ENCODE data around the gene PFN1. TPM values are rescaled to one million over a fixed set of nuclear protein-coding genes. Genes with fewer than 3 reads are reported as not detected.
A peak's percentile ranks its signal among the peaks of the same experiment; 100 is the strongest.

PFN1 gene
- total and polyA plus RNA-seq, 9 of the 15 experiments (the other 6 are each of a cell fraction or from before 2014, with no cell fraction given), result 60.5 to 1,479 (median 456) TPM

- TF ChIP-seq PYGO2 (tag; IDR thresholded peaks at IDR 0.05) (no peak), YY1 (IDR thresholded peaks at IDR 0.05; ENCODE audit: borderline replicate concordance in 1 of 3, control insufficient read depth in 1 of 3, extremely low read depth in 1 of 3, insufficient read depth in 3 of 3, insufficient read length in 1 of 3, insufficient replicate concordance in 2 of 3, low read depth in 1 of 3, low read length in 2 of 3) (peak; percentile 31 to 86 (median 84)), SOX6 (IDR thresholded peaks at IDR 0.05) (0 out of 2 replicates have a peak, but pooled peaks have one; percentile 12), MEIS2 (IDR thresholded peaks at IDR 0.05; ENCODE audit: partially characterized antibody) (peak; percentile 28), TFAP4 (CRISPR knock-in tag; IDR thresholded peaks at IDR 0.05; ENCODE audit: borderline replicate concordance) (peak; percentile 87; the same call in 1 of the 2 replicates), EP300 (IDR thresholded peaks at IDR 0.05; ENCODE audit: low read length) (peak; percentile 33; the same call in 1 of the 2 replicates), ZBTB17 (CRISPR knock-in tag; IDR thresholded peaks at IDR 0.05) (0 out of 2 replicates have a peak, but pooled peaks have one; percentile 57), KDM5B (IDR thresholded peaks at IDR 0.05; ENCODE audit: insufficient replicate concordance, low read depth, low read length) (peak; percentile 61), GABPB1 (CRISPR knock-in tag; IDR thresholded peaks at IDR 0.05) (peak; percentile 69), MTA3 (IDR thresholded peaks at IDR 0.05; ENCODE audit: borderline replicate concordance) (peak; percentile 90), NKRF (IDR thresholded peaks at IDR 0.05; ENCODE audit: borderline replicate concordance) (peak; percentile 58; the same call in 1 of the 2 replicates), POLR2B (IDR thresholded peaks at IDR 0.05; ENCODE audit: low read depth, partially characterized antibody) (peak; percentile 14), MYC (IDR thresholded peaks at IDR 0.05; ENCODE audit: low read depth, low read length) (peak; percentile 88), MYC (CRISPR knock-in tag; IDR thresholded peaks at IDR 0.05; ENCODE audit: borderline replicate concordance, low read depth) (no peak), MXD1 (CRISPR knock-in tag; IDR thresholded peaks at IDR 0.05; ENCODE audit: borderline replicate concordance, poor library complexity, severe bottlenecking) (no peak), RBM15 (IDR thresholded peaks at IDR 0.05; ENCODE audit: insufficient read depth, low read length) (no peak), CTBP1 (IDR thresholded peaks at IDR 0.05; ENCODE audit: borderline replicate concordance) (peak; percentile 86), ARID4B (CRISPR knock-in tag; IDR thresholded peaks at IDR 0.05) (peak; percentile 87)
Observed at GRCh38 chr17:4986951-4987766, 38.8 kb upstream of the PFN1 start, which contains the start of gene CAMTA2 (continued).
